GM18909 (cell line): ENCODE measurements around the gene FIGNL1.

Source experiments
- ATAC-seq: cut with Tn5 transposase; IDR thresholded peaks from one replicate; pipeline ENCODE4 v1.9.1; 2021; ENCODE audit warnings: mild to moderate bottlenecking; ENCODE audit not compliant: unreplicated experiment, poor library complexity

Gene FIGNL1

DNA sequence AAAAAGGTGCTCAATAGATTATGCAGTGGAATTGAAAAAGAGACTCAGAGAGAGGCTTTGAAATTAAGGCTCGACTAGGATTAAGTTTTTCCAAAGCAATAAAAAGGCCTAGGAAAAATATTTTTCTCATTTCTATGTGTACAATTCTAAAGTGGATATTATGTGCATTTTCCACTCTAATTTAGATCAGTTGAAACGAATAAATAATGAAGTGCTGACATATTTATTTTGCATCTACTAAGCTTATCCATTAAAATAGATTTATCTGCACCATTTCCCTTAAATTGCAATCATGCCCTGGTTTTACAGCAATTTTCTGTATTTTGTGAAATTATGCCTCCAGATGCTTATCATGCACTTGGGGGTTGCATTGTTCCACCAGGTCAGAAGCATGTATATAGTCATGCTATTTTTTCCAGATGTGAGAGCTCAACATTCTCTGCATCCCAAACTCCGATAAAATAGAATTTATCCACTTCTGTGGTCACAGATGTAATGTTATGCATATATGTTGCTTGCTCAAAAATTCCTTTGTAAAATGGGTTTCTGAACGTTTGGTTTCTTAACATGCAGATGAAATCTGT, 18.3 kb downstream of the FIGNL1 start:
- ATAC-seq: no peak

DNA sequence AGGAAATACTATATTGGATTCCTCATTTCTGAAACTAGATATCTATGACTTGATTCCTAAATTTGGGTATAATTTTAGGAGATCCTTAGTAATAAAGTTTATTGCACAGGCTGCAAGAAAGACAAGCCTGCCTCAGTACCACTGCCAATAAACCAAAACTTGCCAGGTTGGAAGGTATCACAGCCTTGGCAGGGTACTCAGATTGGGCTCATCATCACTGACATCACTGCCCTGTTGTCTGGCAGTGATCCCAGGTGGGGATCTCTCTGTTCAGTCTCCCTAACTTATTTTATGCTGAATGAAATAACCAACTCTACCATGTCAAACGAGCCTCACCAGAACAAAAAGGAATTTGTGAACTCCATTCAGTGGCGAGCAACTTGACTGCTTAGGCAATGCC, 18.8 kb downstream of the FIGNL1 start:
- ATAC-seq: no peak

DNA sequence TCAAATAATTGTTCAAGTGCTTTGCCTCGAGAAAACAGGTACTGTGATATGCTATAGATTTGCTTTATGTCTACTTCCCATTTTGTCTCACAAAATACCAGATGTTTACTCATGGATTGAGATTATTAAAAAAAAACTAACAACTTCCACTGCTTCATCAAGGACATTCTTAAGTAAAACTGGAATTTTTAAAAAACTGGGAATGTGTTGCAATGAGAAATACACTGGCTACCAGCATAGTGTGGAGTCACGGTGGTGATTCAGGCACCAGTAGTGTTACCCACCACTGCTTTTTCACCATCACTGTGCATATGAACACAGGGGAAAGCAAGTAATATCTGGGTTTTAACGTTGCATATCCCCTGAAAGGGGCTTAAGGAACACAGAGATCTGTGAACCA, 21.2 kb downstream of the FIGNL1 start:
- no peak for ATAC-seq

DNA sequence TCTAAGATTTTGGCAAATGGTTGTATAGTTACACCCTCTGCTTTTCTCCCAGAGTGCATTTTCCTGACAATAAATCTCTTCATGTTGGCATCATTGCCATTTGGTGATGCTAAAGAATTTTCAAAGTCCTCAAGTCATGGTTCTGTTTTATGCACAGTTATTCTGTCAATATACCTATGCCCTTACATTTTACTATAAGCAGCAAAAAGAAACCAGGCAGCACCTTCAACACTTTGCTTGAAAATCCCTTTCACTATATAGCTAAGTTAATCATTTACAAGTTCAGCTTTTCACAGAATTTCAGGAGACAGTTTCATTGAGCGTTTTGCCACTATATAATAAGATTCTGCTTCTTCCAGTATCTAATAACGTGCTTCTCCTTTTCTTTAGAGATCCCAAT, 22.6 kb downstream of the FIGNL1 start:
- ATAC-seq: no peak

DNA sequence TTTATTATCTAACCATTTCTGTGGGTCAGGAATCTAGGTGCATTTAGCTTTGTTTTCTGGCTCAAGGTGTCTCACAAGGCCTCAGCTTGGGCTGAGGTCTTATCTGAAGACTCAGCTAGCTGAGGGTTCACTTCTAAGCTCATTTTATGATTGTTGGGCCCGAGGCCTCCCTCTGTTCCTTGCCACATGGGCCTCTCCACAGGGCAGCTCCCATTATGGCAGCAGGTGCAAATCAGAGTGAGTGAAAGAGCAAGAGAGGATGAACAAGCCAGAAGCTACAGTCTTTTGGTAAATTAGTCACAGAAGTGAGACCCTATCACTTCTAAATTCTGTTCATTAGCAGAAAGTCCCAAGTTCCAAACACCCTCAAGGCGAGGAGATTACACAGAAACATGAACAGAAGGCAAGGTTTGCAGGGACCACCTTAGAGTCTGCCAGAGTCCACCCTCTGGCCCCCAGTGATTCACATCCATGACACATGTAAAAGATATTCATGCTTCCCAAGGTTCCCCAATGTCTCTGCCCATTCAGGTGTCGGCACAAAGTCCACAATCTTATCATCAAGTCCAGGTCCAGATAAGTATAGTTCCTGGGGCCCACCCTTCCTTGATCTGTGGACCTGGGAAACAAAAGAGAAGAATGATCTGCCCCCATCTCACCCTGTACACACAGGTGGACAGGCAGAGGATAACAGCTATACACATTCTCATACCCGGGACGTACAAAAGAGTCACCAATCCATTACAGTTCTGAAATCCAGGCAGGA, 23.7 kb downstream of the FIGNL1 start:
- no peak for ATAC-seq

DNA sequence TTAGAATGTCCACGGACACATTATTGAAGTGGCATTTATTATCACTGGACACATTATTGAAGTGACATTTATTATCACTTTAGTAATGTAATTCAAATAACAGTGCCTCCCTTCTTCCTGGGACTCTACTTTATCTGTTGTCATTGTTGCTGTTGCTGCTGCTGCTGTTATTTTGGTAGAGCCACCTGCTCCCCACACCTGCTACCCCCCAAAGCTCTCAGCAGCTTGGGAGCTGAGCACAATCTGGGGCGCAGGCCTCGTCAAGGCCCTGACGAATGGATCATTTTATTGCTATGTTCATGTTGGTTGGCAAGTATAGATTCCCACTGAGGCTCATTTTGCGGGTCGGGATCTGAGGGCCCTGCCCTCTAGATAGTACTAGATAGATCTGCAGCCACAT, 24.8 kb downstream of the FIGNL1 start:
- ATAC-seq: no peak

DNA sequence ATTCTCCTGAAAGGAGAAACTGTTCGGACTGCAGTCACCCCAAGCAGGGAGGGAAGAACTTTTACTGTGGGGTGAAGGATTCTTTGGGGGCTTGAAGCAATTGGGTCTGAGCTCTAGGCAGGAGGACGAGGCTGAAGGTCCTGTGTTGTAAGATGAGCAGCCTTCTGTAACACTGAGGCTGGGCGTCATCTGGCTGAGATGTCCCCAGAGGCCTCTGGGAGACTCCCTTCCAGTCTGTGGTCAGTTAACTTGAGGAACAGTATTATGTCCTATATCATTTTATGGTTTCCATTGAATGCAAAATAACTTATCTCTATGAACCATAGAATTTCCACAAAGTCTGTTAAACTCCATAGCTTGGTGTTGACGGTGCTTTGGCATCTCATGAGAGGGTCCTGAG, 26.3 kb downstream of the FIGNL1 start:
- no peak for ATAC-seq

DNA sequence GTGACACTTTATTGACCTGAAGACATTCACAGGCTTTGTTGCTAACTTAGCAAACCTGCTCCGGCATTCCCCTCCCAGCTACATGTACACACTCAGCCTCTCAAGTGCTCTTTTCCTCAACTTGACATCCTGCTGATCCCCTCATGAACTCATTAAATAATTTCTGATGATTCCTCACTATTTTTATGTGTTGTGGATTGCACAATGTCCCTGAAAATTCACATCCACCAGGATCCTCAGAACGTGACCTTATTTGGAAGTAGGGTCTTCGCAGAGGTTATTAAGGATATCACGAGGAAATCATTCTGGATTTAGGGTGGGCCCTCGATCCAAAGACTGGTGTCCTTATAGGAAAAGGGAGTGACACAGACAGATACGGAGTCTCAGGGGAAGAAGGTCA, 27.3 kb downstream of the FIGNL1 start:
- ATAC-seq: no peak

DNA sequence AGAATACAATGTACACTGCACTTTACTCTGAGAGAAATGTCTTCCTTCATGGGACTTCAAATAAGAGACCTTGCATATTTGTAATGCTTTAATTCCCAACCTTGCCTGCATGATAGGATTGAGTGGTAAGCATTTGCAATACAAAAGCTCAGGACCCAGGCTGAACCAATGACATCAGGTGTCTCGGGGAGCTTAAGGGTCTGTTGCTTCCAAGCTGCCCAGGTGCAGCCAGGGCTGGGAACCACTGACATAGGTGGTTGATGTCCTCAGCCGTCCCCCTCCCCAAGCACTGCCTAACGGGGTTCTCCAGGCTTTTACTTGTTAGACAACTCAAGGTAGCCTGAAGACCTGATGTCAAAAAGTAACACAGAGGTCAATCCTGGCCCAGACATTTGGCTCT, 29.1 kb downstream of the FIGNL1 start:
- no peak for ATAC-seq

DNA sequence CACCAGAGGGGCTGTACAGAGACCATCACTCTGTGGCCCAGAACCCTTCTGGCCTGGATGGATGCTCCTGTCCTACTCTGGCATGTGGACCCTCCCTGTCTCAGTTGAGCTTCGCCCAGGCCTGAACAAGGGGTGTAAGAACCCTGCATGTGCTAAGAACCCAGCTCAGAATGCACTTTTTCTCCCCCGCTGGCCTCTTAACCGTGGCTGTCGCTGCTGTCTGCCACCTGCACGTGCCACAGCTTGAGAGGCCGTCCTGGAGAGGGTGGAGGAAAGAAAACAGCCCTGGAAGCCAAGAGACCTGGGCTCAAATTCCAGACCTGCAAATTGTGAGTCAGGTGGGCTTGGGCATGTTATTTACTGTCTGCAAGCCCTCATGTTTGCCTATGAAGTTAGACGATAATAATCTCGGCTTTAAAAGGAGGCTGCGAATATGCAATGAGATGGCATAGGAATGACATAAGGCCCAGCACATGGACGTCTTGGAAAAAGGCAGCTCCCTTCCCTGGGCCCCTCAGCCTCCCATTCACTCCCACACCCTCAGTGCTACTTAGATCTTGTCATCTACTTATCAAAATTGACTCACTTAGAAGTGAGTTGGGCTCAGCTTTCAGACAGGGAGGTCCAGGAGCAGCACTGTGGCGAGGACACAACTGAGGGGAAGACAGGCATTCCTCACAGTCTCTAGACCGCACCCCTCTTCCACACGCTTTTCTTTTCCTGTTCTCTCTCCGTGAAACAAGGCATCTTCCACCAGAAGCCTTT, 31.4 kb downstream of the FIGNL1 start:
- no peak for ATAC-seq

DNA sequence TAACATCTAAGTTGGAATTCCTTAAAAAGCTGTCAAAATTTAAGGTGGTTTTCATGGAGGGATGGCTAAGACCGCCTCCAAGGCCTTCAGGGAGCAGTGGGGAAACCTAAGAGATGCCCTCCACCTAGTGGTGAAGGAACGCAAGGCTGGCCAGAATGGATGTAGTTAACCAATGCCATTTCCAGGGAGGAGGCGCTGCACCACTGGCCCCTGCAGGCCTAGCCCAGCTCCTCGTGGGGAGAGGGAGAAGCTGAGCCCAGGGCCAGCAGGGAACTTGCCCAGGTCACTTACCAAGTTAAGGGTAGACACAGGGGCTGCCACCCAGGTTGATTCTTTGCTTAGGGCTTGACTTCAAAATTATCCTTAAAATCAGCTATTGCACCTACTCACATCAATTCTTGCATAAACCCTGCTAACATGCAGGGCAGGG, 32.0 kb downstream of the FIGNL1 start:
- ATAC-seq: peak; percentile 91

DNA sequence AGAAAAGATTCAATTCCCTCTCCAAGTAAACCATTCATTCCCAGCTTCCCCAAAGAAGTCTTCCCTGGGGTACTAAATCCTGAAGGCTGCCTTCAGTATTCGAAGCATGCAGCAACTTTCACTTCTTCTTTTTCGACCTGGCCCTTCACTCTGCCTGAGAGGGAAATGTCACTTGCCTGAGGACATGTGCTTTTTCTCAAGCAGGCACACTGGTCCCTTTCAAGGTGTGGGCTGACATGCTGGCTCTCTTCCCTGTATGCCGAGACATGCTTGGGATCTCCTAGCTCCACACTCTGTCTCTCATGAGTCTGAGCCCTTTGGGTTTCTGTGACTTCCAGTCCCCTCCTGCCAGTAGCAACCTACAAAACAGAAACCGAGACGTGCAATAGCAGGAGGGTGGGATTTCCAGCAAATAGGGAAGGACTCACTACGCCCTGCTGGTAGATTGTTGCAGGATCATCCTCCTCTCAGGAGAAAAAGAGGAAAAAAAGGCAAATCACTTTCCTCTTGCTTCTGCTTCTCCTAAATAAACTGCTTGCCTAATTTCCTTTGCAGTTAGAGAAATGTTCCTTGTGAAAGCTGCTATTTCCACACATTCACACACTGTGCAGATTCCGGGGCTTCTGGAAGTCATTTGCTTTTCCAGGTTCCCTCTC, 33.5 kb downstream of the FIGNL1 start:
- peak; percentile 83 for ATAC-seq

DNA sequence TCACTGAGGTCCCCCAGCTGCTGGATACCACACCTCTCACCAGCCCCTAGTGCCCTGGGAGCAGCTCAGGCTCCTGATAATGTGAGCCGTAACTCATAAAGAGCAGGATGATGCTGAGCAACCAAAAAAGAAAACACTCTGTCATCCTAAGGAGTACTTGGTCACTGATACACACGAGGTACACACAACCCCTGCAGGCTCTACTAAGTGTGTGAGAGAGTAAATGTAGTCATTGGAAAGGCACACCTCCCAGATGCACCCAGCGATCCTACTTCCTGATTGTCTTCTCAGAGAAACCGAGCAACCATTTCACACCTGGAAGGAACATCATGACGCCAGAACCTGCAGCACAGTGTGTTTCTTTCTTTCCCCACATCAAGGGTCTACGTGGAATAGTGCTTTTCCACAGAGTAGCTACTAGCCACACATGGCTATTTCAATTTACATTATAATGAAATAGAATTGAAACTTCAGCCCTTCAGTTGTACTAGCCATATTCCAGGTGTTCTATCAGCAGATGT, 34.2 kb downstream of the FIGNL1 start:
- ATAC-seq: no peak

DNA sequence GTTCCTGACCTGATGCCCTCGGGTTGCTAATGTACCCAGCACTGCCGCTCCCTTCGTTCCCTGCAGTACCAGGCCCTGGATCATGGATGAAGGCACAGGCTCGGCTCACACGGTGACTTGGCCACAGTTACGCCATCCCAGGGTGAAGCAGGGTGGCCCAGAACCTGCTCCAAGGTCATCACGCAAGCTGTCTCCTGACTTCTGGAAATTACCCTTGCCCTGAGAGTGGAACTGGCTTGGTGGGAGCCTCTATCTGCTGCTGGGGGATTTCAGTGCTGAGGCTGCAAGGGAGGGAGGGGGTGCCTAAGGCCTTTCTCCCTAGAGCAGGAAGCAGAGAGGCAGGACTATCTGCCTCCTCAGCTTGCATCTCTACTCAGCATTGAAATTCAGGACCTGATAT, 36.6 kb downstream of the FIGNL1 start:
- no peak for ATAC-seq

DNA sequence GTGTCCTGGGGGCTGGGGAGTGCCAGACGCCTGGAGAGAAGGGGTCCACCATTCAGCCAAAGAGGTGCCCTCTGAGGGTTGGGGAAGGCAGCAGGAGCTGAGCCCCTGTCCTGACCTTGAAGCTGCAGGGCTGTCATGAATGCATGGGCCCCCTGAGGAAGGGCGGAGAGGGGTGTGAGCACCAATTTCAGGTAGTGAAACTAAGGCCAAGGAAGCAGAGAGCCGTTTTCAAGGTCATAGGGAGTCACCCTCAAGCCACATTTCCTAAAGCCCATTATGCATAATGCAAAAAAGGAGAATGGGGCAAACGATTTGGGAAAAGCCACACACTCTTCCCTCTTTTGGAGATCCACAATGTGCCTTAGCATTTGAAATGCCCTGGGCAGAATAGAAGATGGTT, 37.2 kb downstream of the FIGNL1 start:
- ATAC-seq: no peak

DNA sequence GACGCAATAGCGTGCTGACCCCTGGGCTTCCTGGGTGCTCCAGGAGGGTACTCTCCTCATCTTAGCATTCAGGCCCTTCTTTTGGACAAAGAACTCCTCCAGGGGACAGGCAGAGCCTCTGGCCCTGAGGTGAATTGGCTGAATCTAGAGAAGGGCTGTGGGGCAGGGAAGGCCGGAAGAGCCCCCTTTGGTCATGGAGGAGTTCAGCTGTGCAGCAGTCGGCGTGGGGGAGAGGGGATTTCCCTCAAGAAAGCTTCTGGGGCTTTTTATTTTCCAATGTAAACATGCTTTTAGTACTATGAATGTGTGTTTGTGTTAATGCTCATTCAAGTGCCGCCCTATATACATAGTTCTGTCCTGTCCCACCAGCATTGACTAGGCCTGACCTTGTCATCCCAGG, 38.8 kb downstream of the FIGNL1 start:
- ATAC-seq: peak; percentile 22

DNA sequence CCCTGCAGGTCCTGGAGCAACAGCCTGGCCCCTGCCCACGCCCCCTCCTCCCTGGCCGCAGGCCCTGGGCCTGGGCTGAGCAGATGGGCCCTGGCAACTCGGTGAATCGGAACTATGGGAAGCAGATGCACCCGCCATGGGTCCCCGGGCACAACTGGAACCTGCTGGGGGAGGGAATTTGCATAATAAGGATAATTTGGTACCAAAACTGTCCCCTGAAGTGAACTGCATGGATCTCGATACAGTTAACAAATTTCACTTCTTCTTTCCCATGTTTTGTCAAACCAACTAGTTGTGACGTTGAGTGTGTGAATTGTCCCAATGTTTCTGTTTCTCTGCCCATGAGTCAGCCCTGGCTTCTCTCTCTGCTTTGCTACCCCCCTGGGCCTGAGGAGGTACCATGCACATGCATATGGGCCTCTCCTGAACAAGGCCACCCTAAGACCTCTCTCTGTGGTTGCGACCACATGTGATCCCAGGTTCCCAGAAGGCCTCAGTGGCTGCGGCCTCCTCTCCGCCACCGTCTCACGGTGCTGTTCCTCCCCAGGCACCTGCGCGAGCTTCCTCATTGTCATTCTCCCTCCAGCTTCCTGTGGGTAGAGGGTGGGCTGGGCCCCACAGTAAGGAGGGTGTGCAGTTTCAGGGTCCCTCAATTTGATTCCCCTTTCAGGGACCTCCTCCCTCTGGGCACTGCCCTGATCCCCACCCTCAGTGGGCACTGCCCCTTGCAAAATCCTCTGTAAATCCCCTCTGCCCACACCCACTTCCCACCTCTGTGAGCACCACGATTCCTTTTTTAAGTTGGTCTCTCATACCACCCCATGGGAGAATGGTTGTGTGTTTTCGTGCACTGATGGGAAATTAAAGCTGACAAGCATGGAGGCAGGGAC, 40.0 kb downstream of the FIGNL1 start:
- peak; percentile 65 for ATAC-seq

DNA sequence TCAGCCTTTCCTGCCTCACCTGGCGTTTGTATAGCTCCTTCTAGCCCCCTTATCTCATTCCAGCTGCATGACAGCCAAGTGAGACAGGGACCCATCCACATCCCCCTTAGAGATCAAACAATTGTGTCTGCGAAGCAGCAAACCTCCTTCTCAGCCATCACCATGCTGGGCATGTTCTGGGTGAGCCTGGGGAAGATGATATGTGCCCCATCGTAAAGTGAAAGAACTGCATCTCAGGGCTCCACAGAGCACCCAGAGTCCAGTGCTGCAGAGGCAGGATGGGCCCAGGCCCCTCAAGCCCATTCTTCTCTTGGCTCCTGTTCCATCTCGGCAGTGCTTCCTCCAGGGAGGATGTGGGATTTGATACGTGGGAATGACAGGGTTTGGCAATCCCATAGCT, 43.2 kb downstream of the FIGNL1 start:
- ATAC-seq: no peak

DNA sequence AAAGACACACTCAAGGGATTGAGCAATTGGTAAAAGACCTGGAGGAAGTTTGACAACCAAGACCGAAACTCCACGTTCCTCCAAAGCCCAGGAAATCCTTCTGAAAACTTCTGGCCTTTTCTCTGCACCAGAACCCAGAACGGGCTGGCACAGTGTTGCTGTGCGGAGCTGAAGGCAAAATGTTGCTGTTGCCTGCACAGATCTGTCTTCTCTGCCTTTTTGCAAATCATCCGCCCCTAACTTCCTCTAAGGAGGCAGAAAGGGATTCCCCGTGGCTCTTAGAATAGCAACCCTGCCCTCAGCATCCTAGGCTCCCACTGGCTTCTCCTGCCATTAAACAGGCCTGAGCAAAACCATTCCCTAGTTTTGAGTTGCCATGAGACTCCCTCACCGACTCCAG, 44.9 kb downstream of the FIGNL1 start:
- peak; percentile 28 for ATAC-seq

DNA sequence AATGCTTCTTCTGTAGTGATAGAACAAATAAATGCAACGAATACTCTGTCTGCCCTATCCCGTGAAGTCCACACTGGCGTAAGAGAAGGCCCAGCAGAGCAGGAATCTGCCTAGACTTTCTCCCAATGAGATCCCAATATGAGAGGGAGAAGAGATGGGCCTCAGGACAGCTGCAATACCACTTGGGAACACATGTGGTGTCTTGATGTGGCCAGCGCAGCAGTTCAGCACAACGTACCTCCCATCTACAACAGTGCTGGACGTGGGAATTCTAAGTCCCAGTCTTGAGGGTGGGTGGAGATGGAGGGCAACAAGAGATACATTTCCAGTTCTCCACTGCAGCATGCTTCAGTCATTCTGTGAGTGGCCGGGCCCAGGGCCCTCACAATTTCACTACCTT, 45.8 kb downstream of the FIGNL1 start:
- no peak for ATAC-seq
